Measurements from ENCODE around the gene CC2D2B. TPM values are rescaled to one million over a fixed set of nuclear protein-coding genes. Genes with fewer than 3 reads are reported as not detected.
"Not testable (repeated sequence)": the region's sequence is repeated elsewhere in the genome, so short reads cannot be mapped to it uniquely, and the experiment has no call there.

Gene CC2D2B
- total and polyA plus RNA-seq, 12 donors: 0.14 to 1.8 (median 0.79) TPM

- DNase-seq (no peak), ATAC-seq (no peak)
- no peak overlapping the region for H3K4me3 ChIP-seq
- WGBS, 2 donors: 93 to 97% methylated on average over 2 of the region's 2 CpGs
- H3K27ac ChIP-seq: no peak overlapping the region
- no peaks in the 10 kb centered on the region for H3K36me3 ChIP-seq
- H3K4me1 ChIP-seq: peaks cover 0 to 11% (median 5%) of the 10 kb centered on the region in 9 donors
- intact Hi-C loops (cut with DNase I): no loop called here
- TF ChIP-seq, protein P1, sequence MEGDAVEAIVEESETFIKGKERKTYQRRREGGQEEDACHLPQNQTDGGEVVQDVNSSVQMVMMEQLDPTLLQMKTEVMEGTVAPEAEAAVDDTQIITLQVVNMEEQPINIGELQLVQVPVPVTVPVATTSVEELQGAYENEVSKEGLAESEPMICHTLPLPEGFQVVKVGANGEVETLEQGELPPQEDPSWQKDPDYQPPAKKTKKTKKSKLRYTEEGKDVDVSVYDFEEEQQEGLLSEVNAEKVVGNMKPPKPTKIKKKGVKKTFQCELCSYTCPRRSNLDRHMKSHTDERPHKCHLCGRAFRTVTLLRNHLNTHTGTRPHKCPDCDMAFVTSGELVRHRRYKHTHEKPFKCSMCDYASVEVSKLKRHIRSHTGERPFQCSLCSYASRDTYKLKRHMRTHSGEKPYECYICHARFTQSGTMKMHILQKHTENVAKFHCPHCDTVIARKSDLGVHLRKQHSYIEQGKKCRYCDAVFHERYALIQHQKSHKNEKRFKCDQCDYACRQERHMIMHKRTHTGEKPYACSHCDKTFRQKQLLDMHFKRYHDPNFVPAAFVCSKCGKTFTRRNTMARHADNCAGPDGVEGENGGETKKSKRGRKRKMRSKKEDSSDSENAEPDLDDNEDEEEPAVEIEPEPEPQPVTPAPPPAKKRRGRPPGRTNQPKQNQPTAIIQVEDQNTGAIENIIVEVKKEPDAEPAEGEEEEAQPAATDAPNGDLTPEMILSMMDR (IDR thresholded peaks at IDR 0.05): no peak
- H3K9me3 ChIP-seq: no peaks in the 10 kb centered on the region
- no peaks in the 10 kb centered on the region for H3K27me3 ChIP-seq
Measured at GRCh38 chr10:95909561-95909960, 1.8 kb downstream of the CC2D2B start.

GRCh38 chr10:95916039-95916438, 8.3 kb downstream of the CC2D2B start:
- ATAC-seq; H3K27me3 ChIP-seq; H3K27ac ChIP-seq; H3K4me3 ChIP-seq; intact Hi-C loops (cut with DNase I); H3K9me3 ChIP-seq; H3K36me3 ChIP-seq; DNase-seq; H3K4me1 ChIP-seq: not testable (repeated sequence)

DNA sequence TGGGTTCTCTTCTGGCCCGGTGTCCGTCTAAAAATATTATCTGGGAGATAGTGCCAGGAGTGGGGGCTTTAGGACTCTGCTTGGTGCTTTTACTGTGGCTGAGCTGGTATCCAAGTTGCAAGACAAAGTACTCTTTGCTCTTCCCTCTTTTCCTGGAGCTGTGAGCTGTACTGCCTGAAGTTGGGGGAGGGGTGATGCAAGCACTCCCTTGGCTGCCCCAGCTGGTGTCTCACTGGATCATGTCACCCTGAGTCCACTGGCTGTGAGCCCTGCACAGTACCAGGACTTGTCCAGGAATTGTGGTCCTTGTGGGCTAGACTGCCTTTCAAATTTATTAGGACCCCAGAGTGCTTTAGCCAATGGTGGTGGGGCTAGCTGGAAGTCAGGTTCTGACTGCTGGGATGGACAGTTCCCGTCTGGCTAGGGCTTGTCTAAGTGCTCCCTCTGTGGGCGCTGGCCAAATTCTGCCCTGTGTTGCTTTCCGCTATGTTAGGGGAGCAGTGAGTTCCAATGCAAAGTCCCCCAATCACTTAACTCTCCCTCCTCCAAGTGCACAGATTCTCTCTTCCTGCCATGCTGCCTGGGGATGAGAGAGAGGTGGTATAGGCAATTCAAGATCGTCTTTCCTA, 13.1 kb downstream of the CC2D2B start:
- Histone ChIP-seq H3K4me3 (no peak overlapping the region), H3K4me1 (no peaks in the 10 kb centered on the region), H3K27me3 (no peaks in the 10 kb centered on the region), H3K9me3 (no peaks in the 10 kb centered on the region), H3K36me3 (no peaks in the 10 kb centered on the region), H3K27ac (no peak overlapping the region)
- TF ChIP-seq, protein P1 (IDR thresholded peaks at IDR 0.05): no peak
- ATAC-seq (no peak), DNase-seq (no peak)
- 72 to 89% methylated on average over 6 of the region's 6 CpGs for WGBS, 2 donors
- intact Hi-C loops (cut with DNase I): no loop called here

GRCh38 chr10:95925033-95925432, 17.3 kb downstream of the CC2D2B start:
- peaks cover 0 to 7% (median 0%) of the 10 kb centered on the region in 11 donors for H3K9me3 ChIP-seq
- H3K4me3 ChIP-seq: no peak overlapping the region
- DNase-seq (no peak), ATAC-seq (no peak)
- H3K36me3 ChIP-seq: no peaks in the 10 kb centered on the region
- H3K27ac ChIP-seq: no peak overlapping the region
- 82 to 87% methylated on average over 3 of the region's 3 CpGs for WGBS, 2 donors
- H3K27me3 ChIP-seq: no peaks in the 10 kb centered on the region
- H3K4me1 ChIP-seq: no peaks in the 10 kb centered on the region
- TF ChIP-seq, protein P1 (IDR thresholded peaks at IDR 0.05): no peak
- intact Hi-C loops (cut with DNase I): no loop called here

DNA sequence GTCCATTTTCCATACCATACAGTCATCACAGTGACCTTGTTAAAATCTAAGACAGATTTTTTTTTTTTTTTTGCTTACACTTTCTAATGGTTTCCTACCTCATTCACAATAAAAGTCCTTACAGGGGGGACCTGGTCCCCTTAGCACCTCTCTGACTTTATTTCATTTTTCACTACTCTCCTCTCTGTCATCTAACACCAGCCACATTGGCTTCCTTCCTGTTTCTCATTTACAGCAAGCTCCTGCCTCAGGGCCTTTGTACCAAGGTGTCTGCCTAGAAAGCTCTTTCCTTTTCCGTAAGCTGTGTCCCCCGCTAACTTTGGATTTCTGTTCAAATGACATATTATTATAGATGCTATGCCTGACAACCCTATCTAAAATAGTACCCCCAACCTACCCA, 27.7 kb downstream of the CC2D2B start:
- ATAC-seq (no peak), DNase-seq (no peak)
- H3K4me1 ChIP-seq: no peaks in the 10 kb centered on the region
- H3K9me3 ChIP-seq: peaks cover 0 to 27% (median 0%) of the 10 kb centered on the region in 11 donors
- H3K27ac ChIP-seq: no peak overlapping the region
- TF ChIP-seq, protein P1 (IDR thresholded peaks at IDR 0.05): no peak
- WGBS, 2 donors: 87 to 92% methylated on average over 2 of the region's 2 CpGs
- H3K27me3 ChIP-seq: no peaks in the 10 kb centered on the region
- no peak overlapping the region for H3K4me3 ChIP-seq
- intact Hi-C loops (cut with DNase I): no loop called here
- peaks cover 0 to 5% (median 0%) of the 10 kb centered on the region in 9 donors for H3K36me3 ChIP-seq
